Pancreas (tissue), 10 donors: Measurements from ENCODE around the gene SMARCD2. TPM values are rescaled to one million over a fixed set of nuclear protein-coding genes. Genes with fewer than 3 reads are reported as not detected.
"Not testable (repeated sequence)": the region's sequence is repeated elsewhere in the genome, so short reads cannot be mapped to it uniquely, and the experiment has no call there.

Experiments used
- ATAC-seq, 4 donors: fragments of 200-7000 bp; cut with Tn5 transposase; one replicate each; pipeline versions ENCODE4 v1.8.0 to v1.9.1; 2020; ENCODE audit warnings: mild to moderate bottlenecking in 4 of 4, moderate library complexity in 4 of 4
- DNase-seq, 6 donors: peaks; one replicate each; pipeline ENCODE4 v3.0.0-alpha.2; 2020
- FAIRE-seq: peaks from 2 replicates; lab custom pipeline; 2012; peaks lifted over from hg19 to GRCh38; lab: Jason Lieb, UNC
- H3K27ac ChIP-seq, 4 donors: fragments of 200-600 bp; sonication (generic); 1 replicate in 3 of 4; 2 replicates in 1 of 4; pipeline versions ENCODE4 v1.5.0 to v1.8.0; 2020
- H3K27me3 ChIP-seq, 4 donors: fragments of 200-600 bp; one replicate each; pipeline ENCODE4 v1.8.0; 2021
- H3K36me3 ChIP-seq, 3 donors: fragments of 200-600 bp; sonication (generic) in 1 of 3; one replicate each; pipeline versions ENCODE4 v1.5.0 to v1.8.0; 2020 to 2021
- H3K4me1 ChIP-seq, 3 donors: fragments of 200-600 bp; one replicate each; pipeline ENCODE4 v1.8.0; 2021
- H3K4me3 ChIP-seq, 4 donors: fragments of 200-600 bp; sonication (generic) in 2 of 4; one replicate each; pipeline versions ENCODE4 v1.5.0 to v1.8.0; 2020 to 2021
- H3K9me3 ChIP-seq, 4 donors: fragments of 200-600 bp; one replicate each; pipeline ENCODE4 v1.8.0; 2021
- WGBS, 2 donors: extraction: QIAGEN DNeasy Blood & Tissue Kit; methylation state at CpG; one replicate each; pipeline ENCODE4 v1.1.7; 2013; 5-methylcytosine and 5-hydroxymethylcytosine counted together
- intact Hi-C, 3 donors: fragments of 100-400 bp; cut with DNase I; formaldehyde crosslinking; loops; one replicate each; pipeline versions ENCODE4 v1.11.1 to v1.14.2; 2022
- polyA plus RNA-seq, 2 donors: library from polyadenylated mRNA; stranded (reverse); fragments of 200-250 nt; gene quantifications; one replicate each; pipeline ENCODE4 v1.2.3, GENCODE V29; 2013
- total RNA-seq, 6 donors: library from RNA; stranded (reverse); fragmentation: NEBNext Ultra II Directional in 4 of 6; extraction: Animal tissue kit (Norgen Biotek cat#: 25700) in 4 of 6; gene quantifications; one replicate each; pipeline versions ENCODE4 v1.2.1 to v1.2.4, GENCODE V29; 2021 to 2023
- TF ChIP-seq, protein P1 (sequence below), 4 donors: fragments of 200-600 bp; sonication (generic) in 3 of 4; IDR thresholded peaks; one replicate each; pipeline versions ENCODE4 v1.5.0 to v1.8.0; 2021; ENCODE audit warnings: antibody characterized with exemption in 4 of 4
- donor health status: healthy with polysubstance abuse.
- donor health status: DM: no; HTN: no; CAD: no; lungs with moderate emphysema.
- donor health status: DM: no; HTN: no; CAD: no.
- donor health status: control.
- donor health status: control.
- donor health status: Bipolar disorder and iron deficiency.
- donor health status: DM: yes; HTN: yes; CAD: no.
- donor health status: DM: no; HTN: no; CAD: no.
- donor health status: DM: no; HTN: no; CAD: no.
- donor health status: DM: yes; HTN: yes; CAD: no.

SMARCD2 gene
- total and polyA plus RNA-seq, 8 donors, result 37.6 to 57.3 (median 47.2) TPM

DNA sequence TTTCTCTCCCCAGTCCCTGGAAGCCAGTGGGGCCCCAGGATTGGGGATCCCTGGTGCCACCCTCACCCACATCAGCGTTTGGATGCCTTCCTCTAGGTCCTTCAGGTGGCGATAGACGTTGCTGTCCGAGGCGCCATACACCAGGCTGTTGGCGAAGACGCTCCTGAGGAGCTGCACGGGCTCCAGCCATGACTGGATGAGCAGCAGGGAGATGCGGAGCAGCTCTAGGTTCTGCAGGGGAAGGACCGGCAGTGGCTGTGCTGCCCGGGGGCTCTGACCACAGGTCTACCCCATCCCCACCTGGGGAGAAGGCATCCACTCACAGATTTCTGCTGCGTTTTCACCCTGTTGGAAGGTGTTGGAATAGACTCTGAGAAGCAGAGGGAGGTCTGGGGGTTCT lies 38.2 kb upstream of the SMARCD2 start:
- DNase-seq (no peak), FAIRE-seq (no peak), ATAC-seq (no peak)
- Histone ChIP-seq H3K4me1 (no peaks in the 10 kb centered on the region), H3K36me3 (no peaks in the 10 kb centered on the region), H3K4me3 (no peak overlapping the region), H3K9me3 (no peaks in the 10 kb centered on the region), H3K27ac (no peak overlapping the region), H3K27me3 (no peaks in the 10 kb centered on the region)
- TF ChIP-seq, protein P1, sequence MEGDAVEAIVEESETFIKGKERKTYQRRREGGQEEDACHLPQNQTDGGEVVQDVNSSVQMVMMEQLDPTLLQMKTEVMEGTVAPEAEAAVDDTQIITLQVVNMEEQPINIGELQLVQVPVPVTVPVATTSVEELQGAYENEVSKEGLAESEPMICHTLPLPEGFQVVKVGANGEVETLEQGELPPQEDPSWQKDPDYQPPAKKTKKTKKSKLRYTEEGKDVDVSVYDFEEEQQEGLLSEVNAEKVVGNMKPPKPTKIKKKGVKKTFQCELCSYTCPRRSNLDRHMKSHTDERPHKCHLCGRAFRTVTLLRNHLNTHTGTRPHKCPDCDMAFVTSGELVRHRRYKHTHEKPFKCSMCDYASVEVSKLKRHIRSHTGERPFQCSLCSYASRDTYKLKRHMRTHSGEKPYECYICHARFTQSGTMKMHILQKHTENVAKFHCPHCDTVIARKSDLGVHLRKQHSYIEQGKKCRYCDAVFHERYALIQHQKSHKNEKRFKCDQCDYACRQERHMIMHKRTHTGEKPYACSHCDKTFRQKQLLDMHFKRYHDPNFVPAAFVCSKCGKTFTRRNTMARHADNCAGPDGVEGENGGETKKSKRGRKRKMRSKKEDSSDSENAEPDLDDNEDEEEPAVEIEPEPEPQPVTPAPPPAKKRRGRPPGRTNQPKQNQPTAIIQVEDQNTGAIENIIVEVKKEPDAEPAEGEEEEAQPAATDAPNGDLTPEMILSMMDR (IDR thresholded peaks at IDR 0.05), result no peak
- intact Hi-C loops, result no loop called here
- 76 to 80% methylated on average over 12 of the region's 12 CpGs for WGBS, 2 donors

DNA sequence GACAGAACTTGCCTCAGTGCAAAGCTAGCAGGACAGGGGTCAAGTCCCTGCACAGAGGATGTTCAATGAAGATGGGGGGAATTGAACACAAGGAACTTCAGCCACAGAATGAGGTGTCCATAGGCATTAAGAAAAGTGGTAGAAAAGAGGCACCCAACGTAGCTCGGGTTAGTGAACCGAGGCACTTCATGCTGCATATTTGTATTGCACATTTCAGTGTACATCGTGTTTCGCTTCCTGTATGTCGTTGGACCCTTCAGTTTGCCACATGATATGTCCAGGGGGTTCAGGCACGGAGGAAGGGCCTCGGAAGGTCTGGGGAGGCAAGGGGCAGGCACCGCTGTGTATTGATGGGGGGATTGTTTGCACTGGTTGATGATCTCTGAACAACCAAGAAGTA lies 35.9 kb upstream of the SMARCD2 start:
- H3K27ac ChIP-seq, intact Hi-C loops, H3K4me1 ChIP-seq, H3K27me3 ChIP-seq, DNase-seq, H3K4me3 ChIP-seq, H3K9me3 ChIP-seq, ATAC-seq, H3K36me3 ChIP-seq, FAIRE-seq: not testable (repeated sequence)
- WGBS, 2 donors, result 71 to 83% methylated on average over 9 of the region's 9 CpGs

DNA sequence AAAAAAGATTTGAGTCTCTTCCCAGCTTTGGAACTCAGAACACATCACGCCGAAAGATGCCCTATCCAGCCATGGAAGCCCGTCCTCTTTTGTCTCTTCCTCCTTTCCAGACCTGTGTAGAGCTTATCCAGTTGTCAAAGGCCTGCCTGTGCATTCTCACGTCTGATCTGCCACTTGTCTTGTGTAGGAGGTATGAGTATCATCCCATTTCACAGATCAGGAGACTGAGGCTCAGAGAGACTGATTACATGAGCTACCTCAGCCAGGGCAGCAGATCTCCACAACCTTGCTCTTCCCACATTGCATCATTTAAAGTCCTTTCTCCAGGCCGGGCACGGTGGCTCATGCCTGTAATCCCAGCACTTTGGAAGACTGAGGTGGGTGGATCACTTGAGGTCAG lies 32.2 kb upstream of the SMARCD2 start:
- H3K4me3 ChIP-seq, H3K27ac ChIP-seq, DNase-seq, H3K4me1 ChIP-seq, H3K36me3 ChIP-seq, FAIRE-seq, ATAC-seq, H3K9me3 ChIP-seq, intact Hi-C loops, H3K27me3 ChIP-seq: not testable (repeated sequence)
- WGBS, 2 donors, result 82 to 86% methylated on average over 6 of the region's 6 CpGs

- FAIRE-seq, H3K27ac ChIP-seq, H3K36me3 ChIP-seq, H3K4me3 ChIP-seq, intact Hi-C loops, DNase-seq, H3K4me1 ChIP-seq, ATAC-seq, H3K27me3 ChIP-seq, H3K9me3 ChIP-seq: not testable (repeated sequence)
- WGBS, 2 donors, result 75% methylated on average over 6 to 7 of the region's 8 CpGs
These were observed 31.7 kb upstream of the SMARCD2 start for GRCh38 chr17:63874061-63874626.

DNA sequence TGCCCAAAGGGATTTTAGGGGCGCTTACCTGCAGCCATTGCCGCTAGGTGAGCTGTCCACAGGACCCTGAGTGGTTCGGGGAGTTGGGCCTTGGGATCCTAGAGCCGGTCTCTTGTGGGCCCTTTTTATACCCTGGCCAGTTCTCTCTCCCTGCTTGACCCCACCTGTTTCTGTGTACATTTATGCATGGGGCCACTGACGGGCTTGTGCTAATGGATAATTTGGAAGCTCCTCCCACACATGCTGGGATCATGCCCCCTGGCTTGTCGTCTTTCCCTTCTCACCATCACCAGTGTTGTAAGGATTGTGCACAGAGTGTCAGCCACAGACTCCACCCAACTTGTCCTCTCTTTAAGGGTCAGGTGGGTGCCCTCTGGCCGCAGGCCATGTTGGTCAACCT lies 31.1 kb upstream of the SMARCD2 start, which contains the start of gene CSH2:
Gene CSH2, minus strand, starts transcription at position 101 of the 400 bp plus-strand sequence. Its CDS starts 63 bp downstream, at position 38.
- WGBS, 2 donors, result 67 to 80% methylated on average over 5 to 7 of the region's 7 CpGs
- H3K4me1 ChIP-seq, H3K27me3 ChIP-seq, FAIRE-seq, H3K4me3 ChIP-seq, H3K27ac ChIP-seq, ATAC-seq, intact Hi-C loops, H3K9me3 ChIP-seq, H3K36me3 ChIP-seq, DNase-seq: not testable (repeated sequence)

GRCh38 chr17:63871646-63872365 lies 29.3 kb upstream of the SMARCD2 start:
- H3K27ac ChIP-seq, H3K4me3 ChIP-seq, H3K27me3 ChIP-seq, FAIRE-seq, H3K9me3 ChIP-seq, H3K36me3 ChIP-seq, DNase-seq, intact Hi-C loops, ATAC-seq, H3K4me1 ChIP-seq: not testable (repeated sequence)
- WGBS, 2 donors, result 88 to 92% methylated on average over 10 to 15 of the region's 15 CpGs

DNA sequence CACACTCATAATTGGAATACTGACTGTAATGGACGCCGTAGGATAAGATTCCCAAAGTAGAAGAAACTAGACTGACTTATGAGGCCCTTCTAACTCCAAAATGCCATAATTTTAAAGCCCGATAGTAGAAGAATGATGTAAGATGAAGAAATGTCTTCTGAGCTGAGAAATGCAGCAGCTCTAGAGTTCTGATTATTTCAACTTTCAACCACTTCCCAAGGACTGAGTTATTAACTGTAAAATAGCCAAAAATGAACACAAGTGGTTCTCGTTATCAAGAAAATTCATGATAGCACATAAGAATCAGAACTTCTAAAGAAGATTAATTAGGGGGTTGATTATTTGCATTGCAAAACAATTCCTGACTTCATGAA lies 27.8 kb upstream of the SMARCD2 start:
- H3K4me3 ChIP-seq, FAIRE-seq, ATAC-seq, H3K27ac ChIP-seq, DNase-seq, H3K4me1 ChIP-seq, H3K27me3 ChIP-seq, intact Hi-C loops, H3K9me3 ChIP-seq, H3K36me3 ChIP-seq: not testable (repeated sequence)
- 79 to 85% methylated on average over 4 of the region's 4 CpGs for WGBS, 2 donors

GRCh38 chr17:63869491-63870291 lies 27.2 kb upstream of the SMARCD2 start:
- H3K27ac ChIP-seq, H3K4me3 ChIP-seq, H3K36me3 ChIP-seq, FAIRE-seq, H3K27me3 ChIP-seq, H3K4me1 ChIP-seq, DNase-seq, H3K9me3 ChIP-seq, intact Hi-C loops: not testable (repeated sequence)
- ATAC-seq, result peak in 1 of 4 donors; percentile 64
- WGBS, 2 donors, result 41 to 46% methylated on average over 9 of the region's 9 CpGs

GRCh38 chr17:63866625-63867024 lies 24.1 kb upstream of the SMARCD2 start:
- H3K36me3 ChIP-seq, H3K9me3 ChIP-seq, FAIRE-seq, intact Hi-C loops, H3K4me1 ChIP-seq, H3K27me3 ChIP-seq, DNase-seq, H3K4me3 ChIP-seq, H3K27ac ChIP-seq: not testable (repeated sequence)
- peak in 2 of 4 donors; percentile 39 to 46 for ATAC-seq
- WGBS, 2 donors, result 69 to 78% methylated on average over 7 of the region's 7 CpGs
